Body of pancreas (tissue), 4 donors: ENCODE data around the gene SNCA. TPM values are rescaled to one million over a fixed set of nuclear protein-coding genes. Genes with fewer than 3 reads are reported as not detected.

Experiments used
- ATAC-seq: fragments of 150-250 bp; one replicate; pipeline ENCODE4 v1.9.1; 2016
- DNase-seq, 4 donors: peaks; one replicate each; pipeline ENCODE4 v3.0.0-alpha.2; 2019
- H3K27ac ChIP-seq, 4 donors: fragments of 200-600 bp; sonication (generic); 1 replicate in 3 of 4; 2 replicates in 1 of 4; pipeline versions ENCODE4 v1.5.1 to v1.6.1; 2016 to 2019; ENCODE audit warnings: mild to moderate bottlenecking in 1 of 4, mixed read lengths in 1 of 4, moderate library complexity in 1 of 4
- H3K27me3 ChIP-seq, 2 donors: fragments of 200-600 bp; sonication (generic); one replicate each; pipeline ENCODE4 v1.6.0; 2016; ENCODE audit warnings: mild to moderate bottlenecking in 1 of 2
- H3K36me3 ChIP-seq, 2 donors: fragments of 200-600 bp; sonication (generic); replicated peaks in 1 of 2; 2 replicates each; pipeline ENCODE4 v1.5.1; 2016; ENCODE audit warnings: low read depth in 2 of 2; ENCODE audit not compliant: insufficient read depth in 1 of 2
- H3K4me1 ChIP-seq: fragments of 200-600 bp; sonication (generic); one replicate; pipeline ENCODE4 v1.6.0; 2016
- H3K4me3 ChIP-seq, 2 donors: fragments of 200-600 bp; sonication (generic); 1 replicate in 1 of 2; 2 replicates in 1 of 2; pipeline ENCODE4 v1.5.1; 2016 to 2019
- H3K9me3 ChIP-seq, 3 donors: fragments of 200-600 bp; sonication (generic); 1 replicate in 2 of 3; 2 replicates in 1 of 3; pipeline ENCODE4 v1.5.1; 2016
- POLR2A ChIP-seq, 3 donors: fragments of 450-650 bp; IDR thresholded peaks; one replicate each; pipeline ENCODE4 v1.6.1; 2016; ENCODE audit warnings: antibody characterized with exemption in 3 of 3, mild to moderate bottlenecking in 2 of 3
- WGBS, 2 donors: methylation state at CpG; one replicate each; pipeline ENCODE4 v1.1.5; 2017; 5-methylcytosine and 5-hydroxymethylcytosine counted together
- intact Hi-C: fragments of 100-400 bp; cut with DNase I; formaldehyde crosslinking; loops from one replicate; pipeline ENCODE4 v1.15.1; 2023
- total RNA-seq, 2 donors: library from RNA; depleted of rRNA; stranded (reverse); fragments of >200 nt; gene quantifications; one replicate each; pipeline ENCODE4 v1.1.0, GENCODE V29; 2016
- TF ChIP-seq, protein P1 (sequence below), 7 experiments: fragments of 450-650 bp in 4 of 7; fragments of 200-600 bp in 3 of 7; sonication (generic) in 3 of 7; IDR thresholded peaks; one replicate each; pipeline ENCODE4 v1.5.1; 2016 to 2019; ENCODE audit warnings: antibody characterized with exemption in 7 of 7

SNCA gene
- total RNA-seq, 2 donors from 2014 or later, result 9.3 TPM; not detected in 1

DNA sequence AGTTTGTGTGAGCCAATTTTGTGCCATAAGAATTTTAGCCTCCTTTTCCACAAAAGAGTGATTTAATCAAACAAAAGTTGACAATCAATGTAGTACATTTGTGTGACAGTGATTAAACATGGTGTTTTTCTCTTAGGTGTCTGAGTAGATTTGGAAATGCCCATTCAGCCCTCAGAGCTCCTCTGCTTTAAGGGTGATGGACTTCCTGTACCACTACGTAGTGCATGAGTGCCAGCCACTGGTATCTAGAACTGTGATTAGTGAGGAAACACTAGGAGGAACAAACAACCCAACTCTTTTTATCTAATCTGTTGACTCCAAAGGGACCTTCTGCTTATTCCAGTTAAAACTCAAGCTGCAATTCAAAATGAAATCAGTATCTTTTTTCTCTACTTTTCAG is 151.7 kb downstream of the SNCA start:
- intact Hi-C loops, result no loop called here
- Histone ChIP-seq H3K9me3 (no peaks in the 10 kb centered on the region), H3K27me3 (no peaks in the 10 kb centered on the region), H3K36me3 (no peaks in the 10 kb centered on the region), H3K4me3 (no peak overlapping the region), H3K27ac (no peak overlapping the region), H3K4me1 (no peaks in the 10 kb centered on the region)
- no peak for TF ChIP-seq POLR2A (IDR thresholded peaks at IDR 0.05)
- TF ChIP-seq, protein P1, sequence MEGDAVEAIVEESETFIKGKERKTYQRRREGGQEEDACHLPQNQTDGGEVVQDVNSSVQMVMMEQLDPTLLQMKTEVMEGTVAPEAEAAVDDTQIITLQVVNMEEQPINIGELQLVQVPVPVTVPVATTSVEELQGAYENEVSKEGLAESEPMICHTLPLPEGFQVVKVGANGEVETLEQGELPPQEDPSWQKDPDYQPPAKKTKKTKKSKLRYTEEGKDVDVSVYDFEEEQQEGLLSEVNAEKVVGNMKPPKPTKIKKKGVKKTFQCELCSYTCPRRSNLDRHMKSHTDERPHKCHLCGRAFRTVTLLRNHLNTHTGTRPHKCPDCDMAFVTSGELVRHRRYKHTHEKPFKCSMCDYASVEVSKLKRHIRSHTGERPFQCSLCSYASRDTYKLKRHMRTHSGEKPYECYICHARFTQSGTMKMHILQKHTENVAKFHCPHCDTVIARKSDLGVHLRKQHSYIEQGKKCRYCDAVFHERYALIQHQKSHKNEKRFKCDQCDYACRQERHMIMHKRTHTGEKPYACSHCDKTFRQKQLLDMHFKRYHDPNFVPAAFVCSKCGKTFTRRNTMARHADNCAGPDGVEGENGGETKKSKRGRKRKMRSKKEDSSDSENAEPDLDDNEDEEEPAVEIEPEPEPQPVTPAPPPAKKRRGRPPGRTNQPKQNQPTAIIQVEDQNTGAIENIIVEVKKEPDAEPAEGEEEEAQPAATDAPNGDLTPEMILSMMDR (IDR thresholded peaks at IDR 0.05), result no peak
- DNase-seq (no peak), ATAC-seq (no peak)
- 29 to 38% methylated on average over 1 of the region's 1 CpG for WGBS, 2 donors

GRCh38 chr4:89684536-89684935 is 152.4 kb downstream of the SNCA start:
- DNase-seq (no peak), ATAC-seq (no peak)
- no peaks in the 10 kb centered on the region for H3K36me3 ChIP-seq
- no peaks in the 10 kb centered on the region for H3K27me3 ChIP-seq
- WGBS, 2 donors, result 81 to 88% methylated on average over 1 of the region's 1 CpG
- no peak for TF ChIP-seq POLR2A (IDR thresholded peaks at IDR 0.05)
- TF ChIP-seq, protein P1 (IDR thresholded peaks at IDR 0.05), result no peak
- no peaks in the 10 kb centered on the region for H3K9me3 ChIP-seq
- H3K27ac ChIP-seq, result no peak overlapping the region
- intact Hi-C loops, result no loop called here
- no peak overlapping the region for H3K4me3 ChIP-seq
- H3K4me1 ChIP-seq, result no peaks in the 10 kb centered on the region

DNA sequence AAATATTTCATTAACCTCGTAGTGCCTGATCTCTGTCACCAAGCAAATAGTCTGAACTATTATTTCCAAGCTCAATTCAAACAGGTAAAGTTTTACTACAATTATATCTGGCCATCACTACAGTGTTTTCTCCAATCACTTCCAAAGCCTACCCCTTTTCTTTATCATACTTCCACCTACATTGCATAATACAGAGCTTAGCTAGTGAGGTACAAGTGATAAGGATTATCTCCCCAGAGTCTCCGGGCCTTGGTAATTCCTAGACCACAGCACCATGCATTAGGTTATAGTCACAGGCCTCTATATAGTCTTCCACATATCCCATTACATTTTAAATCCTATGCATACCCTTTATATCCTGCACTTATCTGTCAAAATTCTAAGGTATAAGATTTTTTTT is 154.2 kb downstream of the SNCA start:
- TF ChIP-seq POLR2A (IDR thresholded peaks at IDR 0.05), result no peak
- TF ChIP-seq, protein P1 (IDR thresholded peaks at IDR 0.05), result no peak
- DNase-seq, result no peak
- H3K27ac ChIP-seq, result no peak overlapping the region
- H3K4me1 ChIP-seq, result no peaks in the 10 kb centered on the region
- H3K36me3 ChIP-seq, result no peaks in the 10 kb centered on the region
- 32 to 44% methylated on average over 2 of the region's 2 CpGs for WGBS, 2 donors
- H3K9me3 ChIP-seq, result no peaks in the 10 kb centered on the region
- intact Hi-C loops, result no loop called here
- no peak for ATAC-seq
- H3K27me3 ChIP-seq, result no peaks in the 10 kb centered on the region
- no peak overlapping the region for H3K4me3 ChIP-seq

GRCh38 chr4:89681671-89682070 is 155.3 kb downstream of the SNCA start:
- peaks cover 0 to 3% (median 0%) of the 10 kb centered on the region in 3 donors for H3K9me3 ChIP-seq
- no peak for DNase-seq
- intact Hi-C loops, result no loop called here

GRCh38 chr4:89681219-89681618 is 155.7 kb downstream of the SNCA start:
- no peaks in the 10 kb centered on the region for H3K27me3 ChIP-seq
- no peak for ATAC-seq
- H3K36me3 ChIP-seq, result no peaks in the 10 kb centered on the region
- DNase-seq, result no peak
- H3K9me3 ChIP-seq, result peaks cover 0 to 6% (median 0%) of the 10 kb centered on the region in 3 donors
- no peak overlapping the region for H3K4me3 ChIP-seq
- no peak for TF ChIP-seq POLR2A (IDR thresholded peaks at IDR 0.05)
- TF ChIP-seq, protein P1 (IDR thresholded peaks at IDR 0.05), result no peak
- WGBS, 2 donors, result 66 to 69% methylated on average over 7 to 8 of the region's 8 CpGs
- no peaks in the 10 kb centered on the region for H3K4me1 ChIP-seq
- no peak overlapping the region for H3K27ac ChIP-seq
- intact Hi-C loops, result no loop called here

More at GRCh38 chr4:89681671-89682070, 155.3 kb downstream of the SNCA start:
- Histone ChIP-seq H3K4me1 (no peaks in the 10 kb centered on the region), H3K27me3 (no peaks in the 10 kb centered on the region), H3K36me3 (no peaks in the 10 kb centered on the region), H3K27ac (no peak overlapping the region), H3K4me3 (no peak overlapping the region)
- ATAC-seq, result no peak
- 73 to 85% methylated on average over 1 of the region's 1 CpG for WGBS, 2 donors
- no peak for TF ChIP-seq POLR2A (IDR thresholded peaks at IDR 0.05)
- TF ChIP-seq, protein P1 (IDR thresholded peaks at IDR 0.05), result no peak
